IMR-90 (cell line): ENCODE data around the gene SPATC1L. TPM values are rescaled to one million over a fixed set of nuclear protein-coding genes. Genes with fewer than 3 reads are reported as not detected.
A peak's percentile ranks its signal among the peaks of the same experiment; 100 is the strongest.

Experiments used
- ATAC-seq: fragments of 200-7000 bp; cut with Tn5 transposase; 2 replicates; pipeline ENCODE4 v1.9.1; 2020; ENCODE audit warnings: low read depth, mild to moderate bottlenecking, moderate library complexity
- BruUV-seq: library from RNA; stranded (reverse); fragments of 400-500 nt; replicated peaks from 2 replicates; lab custom pipeline; 2021; lab: Mats Ljungman, UMichigan
- CTCF ChIA-PET: fragments of 300-600 bp; formaldehyde crosslinking; extraction: SDS; loops from one replicate; lab custom pipeline; 2021; ENCODE audit warnings: antibody characterized with exemption; lab: Yijun Ruan, JAX
- POLR2A ChIA-PET: fragments of 300-600 bp; sonication (Branson Sonifier 250); formaldehyde crosslinking; loops from one replicate; lab custom pipeline; 2022; ENCODE audit warnings: antibody characterized with exemption; ENCODE audit not compliant: unreplicated experiment; lab: Charles Lee
- DNase-seq: peaks from one replicate; pipeline ENCODE4 v3.0.0; 2013
- H2AFZ ChIP-seq: replicated peaks from 2 replicates; pipeline ENCODE3; 2013; ENCODE audit warnings: low read length, mild to moderate bottlenecking; ENCODE audit not compliant: poor library complexity
- H2AK5ac ChIP-seq: 2 replicates; pipeline ENCODE4 v1.6.1; 2013; ENCODE audit warnings: low read depth, low read length, inconsistent platforms
- H2AK9ac ChIP-seq: replicated peaks from 2 replicates; pipeline ENCODE3; 2013; ENCODE audit warnings: mild to moderate bottlenecking, low read depth, low read length, moderate library complexity; ENCODE audit not compliant: poor library complexity
- H2BK120ac ChIP-seq: 2 replicates; pipeline ENCODE4 v1.6.1; 2013; ENCODE audit warnings: low read depth, low read length, inconsistent platforms
- H2BK15ac ChIP-seq: 3 replicates; pipeline ENCODE4 v1.6.1; 2013; ENCODE audit warnings: low read depth, low read length, inconsistent platforms
- H2BK20ac ChIP-seq: 2 replicates; pipeline ENCODE4 v1.6.1; 2013; ENCODE audit warnings: low read depth, mild to moderate bottlenecking, inconsistent platforms, low read length, moderate library complexity
- H2BK5ac ChIP-seq: 2 replicates; pipeline ENCODE4 v1.6.1; 2013; ENCODE audit warnings: mild to moderate bottlenecking, low read depth, low read length, inconsistent platforms; ENCODE audit not compliant: poor library complexity, severe bottlenecking
- H3K14ac ChIP-seq: replicated peaks from 2 replicates; pipeline ENCODE4 v1.6.1; 2013; ENCODE audit warnings: low read depth, low read length, inconsistent platforms
- H3K18ac ChIP-seq: 2 replicates; pipeline ENCODE4 v1.6.1; 2013; ENCODE audit warnings: low read depth, low read length, control low read depth
- H3K23ac ChIP-seq: 2 replicates; pipeline ENCODE4 v1.6.1; 2013; ENCODE audit warnings: low read depth, low read length, inconsistent platforms
- H3K27ac ChIP-seq: 2 replicates; pipeline ENCODE4 v1.5.1; 2013; ENCODE audit warnings: mild to moderate bottlenecking, control low read depth, low read length; ENCODE audit not compliant: insufficient read depth
- H3K27me3 ChIP-seq: 2 replicates; pipeline ENCODE4 v1.6.1; 2013; ENCODE audit warnings: low read length; ENCODE audit not compliant: control insufficient read depth, insufficient read depth
- H3K36me3 ChIP-seq: 2 replicates; pipeline ENCODE4 v1.6.1; 2013; ENCODE audit warnings: low read length, mixed read lengths; ENCODE audit not compliant: control insufficient read depth, insufficient read depth
- H3K4ac ChIP-seq: 2 replicates; pipeline ENCODE4 v1.6.1; 2013; ENCODE audit warnings: low read depth, low read length, inconsistent platforms
- H3K4me1 ChIP-seq: 2 replicates; pipeline ENCODE4 v1.6.1; 2013; ENCODE audit warnings: low read length, mixed read lengths; ENCODE audit not compliant: control insufficient read depth, insufficient read depth
- H3K4me2 ChIP-seq: 2 replicates; pipeline ENCODE4 v1.6.1; 2013; ENCODE audit warnings: low read depth, mild to moderate bottlenecking, control low read depth, low read length, moderate library complexity
- H3K4me3 ChIP-seq: 2 replicates; pipeline ENCODE4 v1.5.1; 2013; ENCODE audit warnings: low read depth, mild to moderate bottlenecking, control low read depth, low read length, moderate library complexity; ENCODE audit not compliant: insufficient read depth
- H3K56ac ChIP-seq: 2 replicates; pipeline ENCODE4 v1.6.1; 2013; ENCODE audit warnings: low read length, inconsistent platforms; ENCODE audit not compliant: insufficient read depth; ENCODE audit errors: extremely low read depth
- H3K79me1 ChIP-seq, 2 experiments: 2 replicates each; pipeline ENCODE4 v1.6.1; 2013; ENCODE audit warnings: low read length in 2 of 2, inconsistent platforms in 1 of 2, low read depth in 1 of 2
- H3K9ac ChIP-seq: 2 replicates; pipeline ENCODE4 v1.6.1; 2013; ENCODE audit warnings: low read depth, low read length, control low read depth
- H3K9me1 ChIP-seq: 2 replicates; pipeline ENCODE4 v1.6.1; 2013; ENCODE audit warnings: low read length, inconsistent platforms; ENCODE audit not compliant: insufficient read depth
- H3K9me3 ChIP-seq: 2 replicates; pipeline ENCODE4 v1.6.1; 2013; ENCODE audit warnings: low read length; ENCODE audit not compliant: control insufficient read depth, insufficient read depth
- H4K20me1 ChIP-seq: 2 replicates; pipeline ENCODE4 v1.6.1; 2013; ENCODE audit warnings: low read length, inconsistent platforms; ENCODE audit not compliant: insufficient read depth
- H4K5ac ChIP-seq: 2 replicates; pipeline ENCODE4 v1.6.1; 2013; ENCODE audit warnings: mild to moderate bottlenecking, low read depth, low read length, control low read depth
- H4K8ac ChIP-seq, 2 experiments: 2 replicates each; pipeline ENCODE4 v1.6.1; 2013; ENCODE audit warnings: low read depth in 2 of 2, low read length in 2 of 2, control low read depth in 1 of 2, inconsistent platforms in 1 of 2
- H4K91ac ChIP-seq: 2 replicates; pipeline ENCODE4 v1.6.1; 2013; ENCODE audit warnings: low read depth, low read length, inconsistent platforms; ENCODE audit not compliant: insufficient read depth
- BHLHE40 ChIP-seq: fragments of 150-350 bp; IDR thresholded peaks from 2 replicates; pipeline ENCODE4 v1.6.1; 2016; ENCODE audit warnings: mild to moderate bottlenecking, low read depth, low read length
- CEBPB ChIP-seq: IDR thresholded peaks from 2 replicates; pipeline ENCODE4 v1.6.1; 2012; ENCODE audit warnings: low read depth, low read length, improper control_type of control experiment
- CHD1 ChIP-seq: IDR thresholded peaks from 2 replicates; pipeline ENCODE4 v1.6.1; 2012; ENCODE audit warnings: low read depth, low read length, improper control_type of control experiment
- FOS ChIP-seq: fragments of 150-350 bp; IDR thresholded peaks from 2 replicates; pipeline ENCODE4 v1.6.1; 2016; ENCODE audit warnings: low read depth, low read length
- MAZ ChIP-seq: IDR thresholded peaks from 2 replicates; pipeline ENCODE4 v1.6.1; 2012; ENCODE audit warnings: low read depth, mild to moderate bottlenecking, low read length, improper control_type of control experiment, moderate library complexity, borderline replicate concordance
- MXI1 ChIP-seq: IDR thresholded peaks from 2 replicates; pipeline ENCODE4 v1.6.1; 2012; ENCODE audit warnings: low read depth, mild to moderate bottlenecking, low read length, moderate library complexity, borderline replicate concordance
- POLR2A ChIP-seq: IDR thresholded peaks from 2 replicates; pipeline ENCODE4 v1.6.1; 2012; ENCODE audit warnings: mild to moderate bottlenecking, low read depth, low read length
- RAD21 ChIP-seq: IDR thresholded peaks from 2 replicates; pipeline ENCODE4 v1.6.1; 2012; ENCODE audit warnings: low read length, improper control_type of control experiment
- RCOR1 ChIP-seq: IDR thresholded peaks from 2 replicates; pipeline ENCODE4 v1.6.1; 2012; ENCODE audit warnings: mild to moderate bottlenecking, low read length, improper control_type of control experiment; ENCODE audit not compliant: insufficient replicate concordance
- RFX5 ChIP-seq: IDR thresholded peaks from 2 replicates; pipeline ENCODE4 v1.8.0; 2012; ENCODE audit warnings: low read depth, mild to moderate bottlenecking, low read length, moderate library complexity
- SMC3 ChIP-seq: fragments of 150-350 bp; IDR thresholded peaks from 2 replicates; pipeline ENCODE4 v1.6.1; 2016; ENCODE audit warnings: low read depth, mild to moderate bottlenecking, antibody characterized with exemption, low read length, moderate library complexity
- USF2 ChIP-seq: fragments of 150-350 bp; IDR thresholded peaks from 2 replicates; pipeline ENCODE4 v1.6.1; 2017; ENCODE audit warnings: mild to moderate bottlenecking, antibody characterized with exemption, low read length, low read depth
- WGBS, 2 experiments: methylation state at CpG; one replicate each; pipeline versions ENCODE4 v1.1.5 to v1.1.7; 2013; ENCODE audit warnings: missing lambda C conversion rate in 2 of 2; ENCODE audit not compliant: insufficient read length in 1 of 2; ENCODE audit errors: extremely low coverage in 2 of 2; 5-methylcytosine and 5-hydroxymethylcytosine counted together
- dilution Hi-C: fragments of 300-500 bp; cut with HindIII; formaldehyde crosslinking; loops from one replicate; pipeline ENCODE4 v1.14.3; 2018; ENCODE audit warnings: low sequenced_read_pairs; ENCODE audit not compliant: unreplicated experiment
- in situ Hi-C: fragments of 300-500 bp; cut with MboI; formaldehyde crosslinking; loops from 3 replicates; pipeline ENCODE4 v1.14.3; 2019; ENCODE audit warnings: low sequenced_read_pairs, inconsistent platforms, mixed read lengths
- intact Hi-C: fragments of 100-400 bp; cut with micrococcal nuclease; formaldehyde crosslinking; loops from 2 replicates; pipeline ENCODE4 v1.10.0; 2022
- polyA plus RNA-seq, 3 experiments: library from polyadenylated mRNA; depleted of rRNA; stranded (reverse); fragments of >200 nt; gene quantifications; 2 replicates each; pipeline ENCODE4 v1.2.3, GENCODE V29; 2012; ENCODE audit warnings: low replicate concordance in 1 of 3
- total RNA-seq: library from RNA; depleted of rRNA; stranded (reverse); fragments of >200 nt; gene quantifications from 2 replicates; pipeline ENCODE4 v1.2.3, GENCODE V29; 2012
- TF ChIP-seq, protein P1 (sequence below): fragments of 150-350 bp; IDR thresholded peaks from 2 replicates; pipeline ENCODE4 v1.6.1; 2016; ENCODE audit warnings: low read depth, mild to moderate bottlenecking, low read length, moderate library complexity, borderline replicate concordance
- TF ChIP-seq, protein P2 (sequence below): conservative IDR thresholded peaks from 2 replicates; pipeline ENCODE4 v1.5.1; 2012; ENCODE audit warnings: mild to moderate bottlenecking, low read depth, low read length, improper control_type of control experiment

SPATC1L gene
- total and polyA plus RNA-seq, 2 of the 4 experiments (the other 2 are of a cell fraction): 3.8 to 17.2 TPM

DNA sequence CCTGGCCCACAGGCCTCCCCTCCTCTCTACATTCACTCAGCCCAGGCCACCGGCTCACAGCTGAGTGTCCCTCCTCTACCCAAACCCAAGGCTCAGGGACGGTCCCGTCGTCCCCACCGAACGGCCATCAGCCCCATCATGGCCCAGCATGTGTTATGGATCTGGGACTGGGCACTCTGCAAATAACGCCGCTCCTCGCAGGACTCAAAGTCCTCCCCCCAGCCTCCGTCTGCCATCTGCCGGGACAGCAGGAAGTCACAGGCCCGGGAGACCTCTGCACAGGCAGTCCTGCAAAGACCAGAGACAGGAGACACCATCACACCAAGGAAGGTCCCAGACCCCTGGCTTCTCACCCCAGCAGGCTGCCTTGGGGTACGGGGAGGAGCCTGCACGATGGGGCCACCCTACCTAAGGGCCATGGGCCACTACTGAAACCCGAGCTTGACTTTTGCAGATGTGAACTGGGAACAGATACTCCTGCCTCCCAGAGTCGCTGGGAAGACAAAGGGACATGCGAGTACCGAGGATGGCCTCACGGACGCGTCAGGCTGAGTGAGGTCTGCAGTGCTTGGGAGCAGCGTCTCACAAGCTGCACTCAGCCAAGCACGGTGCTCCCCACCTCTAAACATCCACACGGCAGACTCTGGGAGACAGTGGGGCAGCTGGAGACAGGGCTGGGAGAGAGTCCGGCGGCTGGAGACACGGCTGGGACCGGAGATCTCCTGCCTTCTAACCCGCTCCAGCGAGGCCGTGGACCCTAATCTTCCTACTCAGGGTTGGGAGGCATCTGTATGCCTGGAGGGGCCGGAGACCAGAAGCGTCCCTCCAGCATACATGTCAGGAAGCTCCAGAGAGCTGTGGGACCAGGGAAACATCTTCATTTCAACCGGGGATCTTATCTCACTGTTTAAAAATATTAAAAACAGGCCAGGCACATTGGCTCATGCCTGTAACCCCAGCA, 10.4 kb upstream of the SPATC1L start:
- ChIA-PET POLR2A (interaction anchor here (0.6 kb wide), 1 partner anchor 9 kb away, joined by 3 read pairs; no protein-coding TSS in a partner anchor), CTCF (no interaction called here)
- no peak for ATAC-seq
- in situ Hi-C loops: no loop called here
- WGBS, 2 experiments: 86% methylated on average over 11 of the region's 34 CpGs; no CpG with 5 or more reads in 1 of the 2 experiments
- no peak overlapping the region for H3K27ac ChIP-seq
- H3K4me2 ChIP-seq: no peak overlapping the region
- peaks cover 18% of the 10 kb centered on the region for H3K9me1 ChIP-seq
- H3K36me3 ChIP-seq: peaks cover 44% of the 10 kb centered on the region
- H4K5ac ChIP-seq: no peak overlapping the region
- H3K23ac ChIP-seq: no peak overlapping the region
- intact Hi-C loops: no loop called here
- no peak overlapping the region for H3K4me3 ChIP-seq
- H4K20me1 ChIP-seq: no peaks in the 10 kb centered on the region
- dilution Hi-C loops: no loop called here
- no peak overlapping the region for H3K18ac ChIP-seq
- peak overlapping the region; percentile 3 for H2AK9ac ChIP-seq
- H2BK5ac ChIP-seq: no peak overlapping the region
- no peak overlapping the region for H3K56ac ChIP-seq
- H4K8ac ChIP-seq: no peak overlapping the region
- no peak overlapping the region for H2BK15ac ChIP-seq
- H2BK120ac ChIP-seq: no peak overlapping the region
- no peak overlapping the region for H3K14ac ChIP-seq
- no TSS peak for BruUV-seq
- H2AFZ ChIP-seq: peak overlapping the region; percentile 58
- no peak for DNase-seq
- H3K27me3 ChIP-seq: no peaks in the 10 kb centered on the region
- H4K91ac ChIP-seq: no peak overlapping the region
- H3K9ac ChIP-seq: no peak overlapping the region
- no peak overlapping the region for H3K4ac ChIP-seq
- no peak overlapping the region for H2BK20ac ChIP-seq
- peaks cover 12% of the 10 kb centered on the region for H3K4me1 ChIP-seq
- H3K79me1 ChIP-seq: 0 out of 4 replicates have a peak, but pooled peaks cover 0 to 3% of the 10 kb centered on the region in 2 experiments
- H3K9me3 ChIP-seq: no peaks in the 10 kb centered on the region
- no peak overlapping the region for H2AK5ac ChIP-seq
- TF ChIP-seq MAZ (no peak), RAD21 (no peak), CEBPB (no peak), FOS (no peak), POLR2A (no peak), CHD1 (no peak), RCOR1 (no peak), USF2 (no peak), MXI1 (no peak), BHLHE40 (no peak), RFX5 (no peak), SMC3 (no peak)
- TF ChIP-seq, protein P1, sequence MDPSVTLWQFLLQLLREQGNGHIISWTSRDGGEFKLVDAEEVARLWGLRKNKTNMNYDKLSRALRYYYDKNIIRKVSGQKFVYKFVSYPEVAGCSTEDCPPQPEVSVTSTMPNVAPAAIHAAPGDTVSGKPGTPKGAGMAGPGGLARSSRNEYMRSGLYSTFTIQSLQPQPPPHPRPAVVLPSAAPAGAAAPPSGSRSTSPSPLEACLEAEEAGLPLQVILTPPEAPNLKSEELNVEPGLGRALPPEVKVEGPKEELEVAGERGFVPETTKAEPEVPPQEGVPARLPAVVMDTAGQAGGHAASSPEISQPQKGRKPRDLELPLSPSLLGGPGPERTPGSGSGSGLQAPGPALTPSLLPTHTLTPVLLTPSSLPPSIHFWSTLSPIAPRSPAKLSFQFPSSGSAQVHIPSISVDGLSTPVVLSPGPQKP: no peak
- TF ChIP-seq, protein P2, sequence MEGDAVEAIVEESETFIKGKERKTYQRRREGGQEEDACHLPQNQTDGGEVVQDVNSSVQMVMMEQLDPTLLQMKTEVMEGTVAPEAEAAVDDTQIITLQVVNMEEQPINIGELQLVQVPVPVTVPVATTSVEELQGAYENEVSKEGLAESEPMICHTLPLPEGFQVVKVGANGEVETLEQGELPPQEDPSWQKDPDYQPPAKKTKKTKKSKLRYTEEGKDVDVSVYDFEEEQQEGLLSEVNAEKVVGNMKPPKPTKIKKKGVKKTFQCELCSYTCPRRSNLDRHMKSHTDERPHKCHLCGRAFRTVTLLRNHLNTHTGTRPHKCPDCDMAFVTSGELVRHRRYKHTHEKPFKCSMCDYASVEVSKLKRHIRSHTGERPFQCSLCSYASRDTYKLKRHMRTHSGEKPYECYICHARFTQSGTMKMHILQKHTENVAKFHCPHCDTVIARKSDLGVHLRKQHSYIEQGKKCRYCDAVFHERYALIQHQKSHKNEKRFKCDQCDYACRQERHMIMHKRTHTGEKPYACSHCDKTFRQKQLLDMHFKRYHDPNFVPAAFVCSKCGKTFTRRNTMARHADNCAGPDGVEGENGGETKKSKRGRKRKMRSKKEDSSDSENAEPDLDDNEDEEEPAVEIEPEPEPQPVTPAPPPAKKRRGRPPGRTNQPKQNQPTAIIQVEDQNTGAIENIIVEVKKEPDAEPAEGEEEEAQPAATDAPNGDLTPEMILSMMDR: no peak
